Esophagus mucosa (tissue), 1 donor: ENCODE results near the gene RACGAP1. TPM values are rescaled to one million over a fixed set of nuclear protein-coding genes. Genes with fewer than 3 reads are reported as not detected.

Experiments used
- ATAC-seq: fragments of 200-7000 bp; cut with Tn5 transposase; one replicate; pipeline ENCODE4 v1.9.1; 2020
- total RNA-seq: library from RNA; stranded (reverse); gene quantifications from one replicate; pipeline ENCODE4 v1.2.4, GENCODE V29; 2023
- donor health status: DM: yes; HTN: yes; CAD: no.

RACGAP1 gene
- total RNA-seq, 1 donor from 2014 or later, result 47.6 TPM

DNA sequence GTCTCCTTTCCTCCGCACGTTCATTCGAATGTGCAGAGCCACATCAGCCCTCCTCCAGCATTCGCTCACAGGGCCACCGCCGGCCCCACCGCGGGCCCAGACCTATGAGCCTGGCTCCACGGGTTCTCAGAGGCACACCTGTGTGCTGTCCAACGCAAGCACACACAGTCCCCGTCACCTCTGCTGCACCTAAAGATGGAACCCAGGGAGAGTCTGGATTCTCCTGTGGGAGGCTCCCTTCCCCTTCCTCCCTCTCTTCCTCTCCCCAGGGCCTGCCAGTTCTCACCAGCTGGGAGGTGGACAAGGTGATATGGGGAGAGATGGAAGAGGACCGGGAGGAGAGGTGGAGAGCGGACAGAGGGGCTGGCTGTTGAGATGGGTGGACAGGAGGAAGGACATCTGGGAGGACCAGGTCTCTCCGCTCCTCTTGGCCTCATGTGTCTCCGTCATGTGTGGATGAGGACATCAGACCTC, 57.5 kb downstream of the RACGAP1 start:
- ATAC-seq, result no peak

DNA sequence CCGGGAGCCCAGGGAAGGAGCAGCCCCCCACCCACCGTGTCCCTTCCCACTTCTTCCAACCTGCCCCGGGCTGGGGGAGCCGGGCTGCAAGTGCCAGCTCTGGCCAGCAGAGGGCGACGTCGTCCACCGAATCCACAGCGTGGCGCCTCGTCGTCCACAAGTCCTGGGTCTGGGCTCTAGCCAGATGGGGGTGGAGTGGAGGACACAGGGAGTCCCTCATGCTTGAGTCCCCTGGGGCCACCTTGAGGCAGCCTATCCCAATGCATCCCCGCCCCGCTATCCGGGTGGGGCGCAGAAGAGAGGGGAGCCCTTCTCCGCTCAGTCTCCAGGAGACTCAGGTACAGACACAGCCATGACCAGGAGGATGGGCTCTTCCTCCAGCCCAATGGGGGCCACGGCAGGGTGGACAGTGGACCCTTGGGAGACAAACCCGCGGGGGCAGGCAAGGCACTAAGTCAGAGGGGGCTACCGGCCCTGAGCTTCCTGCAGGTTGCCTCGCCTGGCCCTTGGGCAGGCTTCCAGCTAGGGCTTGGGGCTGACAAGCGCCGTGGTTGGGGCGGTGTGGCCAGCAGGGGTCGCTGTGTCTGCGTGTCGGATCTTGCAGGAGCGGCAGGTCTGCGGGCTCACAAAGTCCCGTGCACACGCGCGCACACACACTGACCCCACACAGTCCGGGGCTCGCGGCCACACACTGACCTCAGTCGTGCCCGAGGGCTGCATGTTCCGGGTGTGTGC, 58.1 kb downstream of the RACGAP1 start:
- ATAC-seq, result peak; percentile 70

DNA sequence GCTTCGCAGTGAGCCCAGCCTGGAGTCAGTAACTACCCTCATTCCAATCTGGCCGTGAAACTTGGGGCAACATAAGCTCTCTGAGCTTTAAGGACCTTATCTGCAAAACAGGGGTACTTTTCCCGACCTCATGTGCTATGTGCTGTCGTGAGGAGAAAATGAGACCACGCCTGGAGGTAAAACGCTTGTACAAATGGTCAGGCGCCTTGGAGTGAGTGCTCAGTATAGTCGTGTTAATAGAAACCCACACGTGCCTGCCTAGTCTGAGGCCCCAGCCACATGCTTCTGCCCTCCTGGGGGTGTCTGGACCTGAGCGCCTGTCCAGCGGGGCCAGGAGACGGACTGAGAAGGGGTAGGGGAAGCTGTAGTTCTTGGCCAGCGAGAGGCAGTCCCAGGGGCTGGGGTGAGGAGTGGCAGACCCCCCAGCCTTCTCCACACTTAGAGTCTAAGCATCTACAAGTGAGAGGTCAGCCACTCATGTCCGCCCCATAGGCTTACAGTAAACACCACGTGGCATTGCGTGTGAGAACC, 58.7 kb downstream of the RACGAP1 start:
- ATAC-seq, result no peak

GRCh38 chr12:49965836-49966235, 59.5 kb downstream of the RACGAP1 start:
- no peak for ATAC-seq

DNA sequence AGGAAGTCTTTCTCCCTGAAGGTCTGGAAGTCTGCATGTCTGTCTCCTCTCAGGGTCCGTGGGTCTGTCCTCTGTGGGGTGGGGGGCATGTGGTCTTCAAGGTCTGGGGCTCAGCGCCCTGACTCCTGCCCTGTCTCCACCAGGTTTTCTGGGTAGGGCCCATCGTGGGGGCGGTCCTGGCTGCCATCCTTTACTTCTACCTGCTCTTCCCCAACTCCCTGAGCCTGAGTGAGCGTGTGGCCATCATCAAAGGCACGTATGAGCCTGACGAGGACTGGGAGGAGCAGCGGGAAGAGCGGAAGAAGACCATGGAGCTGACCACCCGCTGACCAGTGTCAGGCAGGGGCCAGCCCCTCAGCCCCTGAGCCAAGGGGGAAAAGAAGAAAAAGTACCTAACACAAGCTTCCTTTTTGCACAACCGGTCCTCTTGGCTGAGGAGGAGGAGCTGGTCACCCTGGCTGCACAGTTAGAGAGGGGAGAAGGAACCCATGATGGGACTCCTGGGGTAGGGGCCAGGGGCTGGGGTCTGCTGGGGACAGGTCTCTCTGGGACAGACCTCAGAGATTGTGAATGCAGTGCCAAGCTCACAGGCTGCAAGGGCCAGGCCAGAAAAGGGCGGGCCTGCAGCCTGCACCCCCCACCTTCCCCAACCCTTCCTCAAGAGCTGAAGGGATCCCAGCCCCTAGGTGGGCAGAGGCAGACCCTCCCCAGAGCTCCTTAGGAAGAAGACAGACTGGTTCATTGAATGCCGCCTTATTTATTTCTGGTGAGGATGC, 60.3 kb downstream of the RACGAP1 start:
- no peak for ATAC-seq

DNA sequence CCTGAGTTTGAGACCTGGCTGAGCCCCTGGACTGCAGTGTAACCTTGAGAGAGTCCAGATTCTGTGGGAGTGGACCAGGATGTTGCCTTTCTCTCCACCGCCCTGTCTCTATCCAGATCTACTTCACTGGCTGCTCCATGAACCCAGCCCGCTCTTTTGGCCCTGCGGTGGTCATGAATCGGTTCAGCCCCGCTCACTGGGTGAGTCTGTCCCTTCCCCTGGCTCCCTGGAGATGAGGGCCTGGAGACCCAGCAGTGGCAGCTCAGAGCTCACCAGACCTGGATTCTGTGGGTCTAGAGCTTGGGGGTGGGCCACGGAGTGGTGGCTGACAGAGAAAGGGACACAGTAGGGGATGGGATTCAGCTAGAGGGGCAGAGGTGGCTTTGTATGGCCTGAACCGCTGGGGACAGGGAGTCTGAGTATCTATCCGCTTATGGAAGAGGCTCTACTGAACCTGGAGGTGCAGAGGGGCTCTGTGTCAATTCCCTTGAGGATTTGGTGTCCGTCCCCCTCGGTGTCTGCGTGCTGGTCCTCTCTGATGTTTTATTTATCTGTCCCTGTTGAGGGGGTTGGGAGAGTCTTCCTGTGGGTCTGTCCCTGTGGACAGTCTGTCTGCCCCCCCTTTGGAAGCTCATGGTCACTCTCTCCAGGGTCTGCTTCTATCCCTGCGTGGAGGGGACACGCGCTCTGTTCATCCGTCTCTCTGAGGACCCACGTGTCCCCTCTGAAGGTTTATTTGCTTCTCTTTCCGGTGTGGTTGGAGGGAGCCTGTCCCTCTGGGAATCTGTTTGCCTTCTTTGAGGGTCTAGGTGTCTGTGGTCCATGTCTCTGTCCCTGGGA, 61.1 kb downstream of the RACGAP1 start:
- no peak for ATAC-seq

DNA sequence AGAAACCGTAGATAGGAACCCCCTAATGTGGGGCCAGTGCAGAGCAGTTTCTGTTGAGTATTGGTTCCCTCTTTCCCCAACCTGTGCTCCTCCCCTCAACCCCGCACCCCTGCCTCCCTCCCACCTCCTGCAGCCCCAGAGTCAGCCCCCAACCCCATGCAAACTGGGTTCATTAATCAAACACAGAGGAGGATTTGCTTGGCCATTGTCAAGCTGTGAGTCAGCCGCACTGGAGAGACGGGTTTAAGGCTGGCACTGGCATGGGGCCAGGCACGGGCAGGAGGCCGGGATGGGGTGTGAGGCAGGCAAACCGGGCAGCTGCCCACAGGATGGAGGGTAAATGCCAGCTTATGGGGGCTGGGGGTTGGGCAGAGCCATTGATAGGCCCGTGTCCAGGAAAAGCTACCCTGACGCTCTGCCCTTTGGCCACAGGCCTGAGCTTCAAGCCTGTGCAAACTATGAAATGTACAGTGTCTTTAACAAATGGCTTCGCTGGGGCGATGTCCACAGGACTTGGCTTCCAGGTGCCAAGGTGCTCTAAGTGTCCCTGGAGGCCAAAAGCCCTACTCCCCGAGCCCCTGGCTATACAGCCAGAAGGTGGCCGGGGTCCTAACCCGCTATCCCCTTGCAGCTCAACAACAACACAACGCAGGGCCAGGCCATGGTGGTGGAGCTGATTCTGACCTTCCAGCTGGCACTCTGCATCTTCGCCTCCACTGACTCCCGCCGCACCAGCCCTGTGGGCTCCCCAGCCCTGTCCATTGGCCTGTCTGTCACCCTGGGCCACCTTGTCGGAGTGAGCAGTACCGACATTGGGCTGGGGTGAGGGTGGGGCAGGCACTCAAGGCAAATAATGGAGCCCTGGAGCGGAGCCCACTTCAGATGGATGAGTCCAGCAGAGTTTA, 62.2 kb downstream of the RACGAP1 start:
- peak; percentile 59 for ATAC-seq

- ATAC-seq, result no peak
Observed at GRCh38 chr12:49961993-49962764, 63.1 kb downstream of the RACGAP1 start.

DNA sequence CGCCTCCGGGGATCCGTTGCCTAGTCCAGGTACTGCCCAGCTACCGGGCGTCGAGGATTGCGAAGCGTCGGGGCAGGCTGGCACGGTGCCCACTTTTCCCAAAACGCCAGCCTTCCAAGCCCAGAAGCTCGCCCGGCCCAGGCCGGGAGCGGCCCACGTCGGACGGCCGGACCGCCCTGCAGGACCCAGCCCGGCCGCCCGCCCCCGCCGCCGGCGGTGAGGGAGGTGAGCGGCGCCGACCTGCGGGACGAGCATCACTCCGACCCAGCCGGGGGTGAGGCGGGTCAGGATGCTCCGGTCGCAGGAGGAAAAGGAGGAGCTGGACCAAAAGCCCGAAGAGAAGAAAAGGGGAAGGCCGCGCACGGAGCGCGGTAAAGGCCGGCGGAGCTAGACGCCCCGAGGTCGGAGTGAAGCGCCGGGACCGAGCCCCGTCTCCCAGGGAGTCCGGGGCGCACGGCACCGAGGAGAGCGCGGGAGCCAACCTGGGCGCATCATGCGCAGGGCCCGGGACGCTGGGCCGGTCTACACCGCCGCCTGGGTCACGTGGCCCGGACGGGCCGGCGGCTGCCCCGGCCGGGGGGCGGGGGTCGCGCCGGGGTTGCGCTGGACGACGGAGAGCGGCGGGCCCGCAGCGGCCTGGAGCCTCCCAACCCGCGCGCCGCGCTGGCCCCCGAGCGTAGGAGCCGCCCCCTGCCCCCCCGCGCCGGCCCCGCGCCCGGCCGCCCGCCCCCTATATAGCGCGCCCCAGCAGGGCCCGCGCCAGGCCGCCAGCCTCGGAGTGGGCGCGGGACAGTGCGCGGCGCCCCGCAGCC, 64.0 kb downstream of the RACGAP1 start, which contains the start of gene AQP5:
TSS of gene AQP5 (plus strand) at position 762 of the 812 bp plus-strand sequence. CDS start 146 bp downstream, outside the sequence.
- ATAC-seq, result no peak

- no peak for ATAC-seq
Observed at GRCh38 chr12:49960474-49961110, 64.7 kb downstream of the RACGAP1 start.

DNA sequence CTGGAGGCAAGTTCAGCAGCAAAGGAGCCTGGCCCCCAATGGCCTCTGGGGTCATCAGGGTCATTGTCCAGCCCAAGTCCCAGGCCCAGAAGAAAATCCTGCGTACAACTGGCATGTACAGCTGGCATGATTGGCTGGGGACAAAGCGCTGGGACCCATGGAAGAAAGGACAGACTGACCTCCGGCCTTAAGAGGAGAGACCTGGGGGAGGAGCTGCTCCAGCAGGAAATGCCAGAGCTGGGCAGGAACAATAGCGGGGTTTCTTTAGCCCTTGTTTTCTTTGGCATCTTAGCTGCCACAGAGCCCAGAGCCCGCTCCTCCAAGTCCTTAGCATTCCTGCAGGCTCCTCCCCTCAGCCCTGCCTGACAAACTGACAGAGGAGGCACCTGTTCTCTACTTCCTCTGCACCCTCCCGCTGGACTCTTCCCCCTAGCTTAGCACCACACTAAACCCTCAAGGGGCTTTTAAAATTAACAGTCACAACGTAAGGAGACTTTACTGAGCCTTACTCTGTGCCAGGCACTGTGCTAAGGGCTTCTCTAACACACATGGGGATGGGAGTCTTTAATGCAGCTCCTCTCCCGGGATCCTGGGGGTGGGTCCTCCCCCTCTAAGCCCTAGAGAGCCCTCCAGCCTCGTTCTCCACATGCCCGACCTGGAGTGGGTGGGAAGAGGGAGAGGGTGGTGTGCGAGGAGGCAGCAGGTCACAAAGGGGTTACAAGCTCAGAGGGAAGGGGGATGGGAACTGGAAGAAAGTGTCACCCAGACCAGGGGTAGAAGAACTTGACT, 65.4 kb downstream of the RACGAP1 start:
- no peak for ATAC-seq

- no peak for ATAC-seq
Observed at GRCh38 chr12:49957570-49957967, 67.7 kb downstream of the RACGAP1 start.

- ATAC-seq, result peak; percentile 5
Observed at GRCh38 chr12:49956663-49957569, 68.4 kb downstream of the RACGAP1 start.

- no peak for ATAC-seq
Observed at GRCh38 chr12:49955899-49956662, 69.2 kb downstream of the RACGAP1 start.

GRCh38 chr12:49954863-49955830, 70.1 kb downstream of the RACGAP1 start:
- ATAC-seq, result no peak
